GM18951 (cell line): ENCODE data around the gene PASD1.
"Not testable (repeated sequence)": the region's sequence is repeated elsewhere in the genome, so short reads cannot be mapped to it uniquely, and the experiment has no call there.

Source experiments
- POLR2A ChIP-seq: IDR thresholded peaks from 4 replicates; pipeline ENCODE4 v1.6.1; 2011; ENCODE audit warnings: mild to moderate bottlenecking; ENCODE audit not compliant: insufficient read length, insufficient read depth; ENCODE audit errors: extremely low read depth
- in situ Hi-C: fragments of 300-500 bp; cut with MboI; formaldehyde crosslinking; loops from one replicate; pipeline ENCODE4 v1.12.0; 2022; ENCODE audit warnings: low sequenced_read_pairs, mixed read lengths, inconsistent platforms; ENCODE audit not compliant: unreplicated experiment

The PASD1 gene, protein sequence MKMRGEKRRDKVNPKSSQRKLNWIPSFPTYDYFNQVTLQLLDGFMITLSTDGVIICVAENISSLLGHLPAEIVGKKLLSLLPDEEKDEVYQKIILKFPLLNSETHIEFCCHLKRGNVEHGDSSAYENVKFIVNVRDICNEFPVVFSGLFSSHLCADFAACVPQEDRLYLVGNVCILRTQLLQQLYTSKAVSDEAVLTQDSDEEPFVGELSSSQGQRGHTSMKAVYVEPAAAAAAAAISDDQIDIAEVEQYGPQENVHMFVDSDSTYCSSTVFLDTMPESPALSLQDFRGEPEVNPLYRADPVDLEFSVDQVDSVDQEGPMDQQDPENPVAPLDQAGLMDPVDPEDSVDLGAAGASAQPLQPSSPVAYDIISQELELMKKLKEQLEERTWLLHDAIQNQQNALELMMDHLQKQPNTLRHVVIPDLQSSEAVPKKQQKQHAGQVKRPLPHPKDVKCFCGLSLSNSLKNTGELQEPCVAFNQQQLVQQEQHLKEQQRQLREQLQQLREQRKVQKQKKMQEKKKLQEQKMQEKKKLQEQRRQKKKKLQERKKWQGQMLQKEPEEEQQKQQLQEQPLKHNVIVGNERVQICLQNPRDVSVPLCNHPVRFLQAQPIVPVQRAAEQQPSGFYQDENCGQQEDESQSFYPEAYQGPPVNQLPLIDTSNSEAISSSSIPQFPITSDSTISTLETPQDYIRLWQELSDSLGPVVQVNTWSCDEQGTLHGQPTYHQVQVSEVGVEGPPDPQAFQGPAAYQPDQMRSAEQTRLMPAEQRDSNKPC

DNA sequence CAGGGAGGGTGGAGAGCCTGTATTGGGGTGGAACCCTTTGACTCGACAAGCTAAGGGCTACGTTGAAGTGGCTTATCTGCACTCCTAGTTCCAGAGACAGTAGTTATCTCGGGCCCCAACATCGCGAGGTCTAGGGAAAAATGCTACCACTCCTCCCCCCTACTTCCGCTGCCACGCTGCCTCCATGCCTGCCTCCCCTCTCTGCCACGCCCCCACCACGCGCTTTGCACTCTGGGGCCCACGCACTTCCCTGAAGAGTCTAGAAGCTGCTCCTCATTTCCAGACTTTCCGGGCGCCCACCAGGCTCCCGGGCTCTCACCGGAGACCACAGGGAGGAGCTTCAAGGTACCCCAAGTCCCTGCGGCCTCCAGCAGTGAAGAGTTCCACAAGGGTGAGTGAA is at the start of gene PASD1:
TSS of gene PASD1 (plus strand) at position 227 of the 400 bp plus-strand sequence. CDS start 37,879 bp downstream, outside the sequence.
- no peak for TF ChIP-seq POLR2A
- in situ Hi-C loops = no loop called here

DNA sequence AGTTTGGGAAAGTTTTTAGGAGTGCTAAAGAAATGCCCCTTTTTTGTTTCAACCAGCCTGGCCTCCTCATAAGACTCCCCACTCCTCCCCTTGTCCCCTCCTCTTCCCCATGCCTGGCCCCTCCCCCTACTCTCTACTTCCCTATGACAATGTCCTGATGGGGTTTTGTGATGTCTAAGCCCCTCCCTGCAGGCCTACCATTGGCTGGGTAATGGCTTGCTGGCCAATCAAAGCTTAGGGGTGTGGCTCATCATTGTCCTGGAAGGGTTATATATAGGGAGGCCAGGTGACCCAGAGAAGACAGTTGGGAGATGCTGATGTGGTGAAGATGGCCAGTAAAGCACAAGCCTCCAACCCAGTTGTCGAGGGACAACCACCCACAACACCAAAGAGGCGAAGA is 48.2 kb upstream of the PASD1 start:
- in situ Hi-C loops = no loop called here
- TF ChIP-seq POLR2A = no peak

DNA sequence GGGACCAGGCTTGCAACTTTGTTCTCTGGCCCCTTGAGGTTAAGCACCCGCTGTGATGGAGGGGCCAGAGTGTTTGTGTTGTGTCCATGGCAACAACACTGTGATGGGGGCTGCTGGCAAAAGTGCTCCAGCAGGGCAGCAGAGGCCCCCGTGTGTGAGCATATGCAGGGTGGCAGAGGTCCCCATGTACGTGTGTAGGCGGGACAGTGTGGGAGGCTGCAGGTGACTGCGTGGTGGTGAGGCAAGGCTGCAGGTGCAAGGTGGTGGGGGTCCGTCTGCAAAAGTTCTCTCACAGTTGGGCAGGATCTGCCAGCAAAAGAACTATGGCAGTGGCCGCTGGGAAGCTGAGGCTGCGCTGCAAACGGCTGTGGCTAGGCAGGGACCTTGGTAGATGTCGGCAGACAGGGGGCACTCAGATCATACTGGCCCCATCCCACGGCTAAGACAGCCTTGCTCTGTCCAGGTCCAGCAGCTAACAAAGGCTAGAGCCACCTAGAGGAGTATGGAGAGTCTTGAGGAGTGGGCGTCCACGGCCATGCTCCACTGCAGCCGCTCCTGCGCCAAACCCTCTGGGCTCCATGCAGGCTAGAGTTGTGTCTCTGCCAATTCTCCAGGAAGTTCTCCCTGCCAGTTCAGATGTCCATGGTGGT is 46.8 kb upstream of the PASD1 start:
- in situ Hi-C loops = no loop called here
- no peak for TF ChIP-seq POLR2A

DNA sequence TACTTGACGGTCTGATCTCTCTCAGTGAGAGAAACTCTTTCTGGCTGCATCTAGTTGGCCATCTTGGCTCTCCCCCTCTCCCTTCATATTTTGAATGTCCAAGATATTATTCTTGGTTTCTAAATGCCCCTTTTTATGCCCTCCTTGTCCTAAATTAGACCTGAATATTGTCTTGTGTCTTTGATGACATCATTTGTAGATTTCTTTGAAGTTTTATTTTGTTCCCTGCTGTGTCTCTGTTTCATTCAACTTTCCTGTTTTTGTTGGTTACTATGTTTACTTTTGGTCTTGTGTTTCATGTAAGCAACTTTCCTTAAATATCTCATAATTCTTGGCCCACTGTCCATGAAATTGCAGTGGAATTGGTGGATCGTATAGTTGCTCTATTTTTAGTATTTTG is 46.1 kb upstream of the PASD1 start:
- in situ Hi-C loops = no loop called here
- TF ChIP-seq POLR2A = no peak

DNA sequence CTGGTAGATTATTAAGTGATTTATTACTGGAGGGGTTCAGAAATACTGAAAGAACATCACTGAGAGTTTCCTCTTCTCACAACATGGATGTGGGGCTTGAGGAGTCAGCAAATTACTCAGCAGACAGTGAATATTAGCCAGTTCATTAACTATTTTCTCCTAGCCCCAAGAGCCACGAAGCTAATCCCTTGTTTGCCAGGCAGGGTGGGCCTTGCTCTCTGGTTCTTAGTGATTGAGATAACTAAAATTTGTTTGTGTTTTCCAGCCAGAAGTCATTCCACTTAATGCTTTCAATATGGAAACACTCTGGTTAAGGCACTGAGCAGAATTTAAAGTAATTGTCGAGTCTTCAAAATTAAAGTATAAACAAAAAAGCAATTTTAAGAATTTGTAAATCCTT is 40.1 kb upstream of the PASD1 start:
- in situ Hi-C loops = no loop called here
- no peak for TF ChIP-seq POLR2A

DNA sequence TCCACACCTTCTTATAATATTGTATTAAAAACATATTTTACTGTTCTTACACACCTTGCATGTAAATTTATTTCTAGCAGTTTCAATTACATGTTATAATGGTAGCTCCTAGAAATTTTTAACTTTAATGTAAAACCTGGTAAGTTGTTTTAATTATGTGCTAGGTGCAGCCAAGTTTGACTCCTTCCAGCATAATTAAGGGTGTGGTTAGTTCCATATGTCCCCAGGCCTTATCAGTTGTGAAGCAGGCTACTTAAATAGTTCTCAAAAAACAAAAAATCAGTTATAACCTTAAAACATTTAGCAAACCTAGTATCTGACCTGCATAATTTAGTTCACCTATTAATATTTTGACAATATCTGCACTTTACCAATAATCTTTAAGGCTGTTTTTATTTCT is 26.9 kb upstream of the PASD1 start:
- in situ Hi-C loops = no loop called here

DNA sequence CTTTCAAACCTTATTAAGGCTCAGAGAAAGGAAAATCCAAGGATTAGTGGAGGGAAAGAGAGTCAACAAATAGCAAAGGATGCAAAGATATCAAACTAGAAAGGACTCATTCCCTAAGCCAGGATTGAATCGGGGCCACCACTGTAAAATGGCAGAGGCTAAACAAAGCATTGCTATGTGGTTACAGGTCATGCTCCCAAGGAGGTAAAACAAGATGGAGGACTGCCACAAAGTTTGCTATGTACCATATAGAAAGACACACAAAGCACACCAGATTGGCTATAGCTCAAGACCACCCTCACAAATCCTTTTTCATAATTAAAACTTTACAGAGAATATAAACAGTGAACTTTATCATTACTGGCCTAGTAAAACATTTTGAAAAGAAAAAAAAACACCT is 25.9 kb upstream of the PASD1 start:
- no peak for TF ChIP-seq POLR2A

More for the DNA sequence above, 26.9 kb upstream of the PASD1 start:
- TF ChIP-seq POLR2A = no peak

DNA sequence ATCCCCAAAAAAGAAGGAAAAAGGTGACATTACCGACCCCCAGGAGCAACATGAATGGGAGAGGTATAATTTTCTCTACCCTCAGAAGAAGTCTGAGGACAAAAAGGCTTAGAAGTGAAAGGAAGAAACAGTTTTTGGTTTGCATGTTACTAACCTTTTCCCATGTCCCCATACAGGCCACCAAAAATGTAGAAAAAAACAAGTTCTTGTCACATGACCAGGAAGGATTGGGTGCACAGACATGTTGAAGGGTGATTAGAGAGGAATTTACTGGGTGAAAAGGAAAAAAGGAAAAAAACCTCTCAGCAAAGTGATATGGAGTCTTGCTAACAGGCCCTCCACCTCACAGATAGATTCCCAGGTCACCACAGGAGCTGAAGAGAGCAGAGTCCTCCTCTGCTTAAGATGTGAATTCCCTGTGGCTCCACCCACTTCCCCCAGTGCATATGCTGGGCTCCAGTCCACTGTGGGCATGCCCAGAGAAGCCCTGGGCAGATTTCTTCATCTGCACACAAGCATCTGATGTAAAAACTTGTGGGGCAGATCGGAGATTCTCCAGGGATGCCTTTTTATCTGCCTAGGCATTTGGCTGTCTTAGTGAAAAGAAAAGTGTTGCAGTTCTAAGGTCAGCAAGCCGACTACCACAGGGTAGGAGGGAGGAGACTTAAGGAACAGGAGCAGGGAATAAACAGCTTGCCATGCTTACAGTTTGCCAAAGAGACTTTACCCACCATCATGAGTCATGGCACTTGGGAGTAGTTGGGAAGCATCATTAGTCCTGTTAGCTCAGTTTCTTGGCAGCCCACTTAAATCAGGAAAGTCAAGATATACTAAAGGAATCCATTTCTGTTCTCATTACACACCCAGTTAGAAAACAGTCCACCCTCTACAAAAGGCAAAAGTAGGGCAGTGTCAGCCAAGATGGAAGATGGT is 25.0 kb upstream of the PASD1 start:
- no peak for TF ChIP-seq POLR2A
- in situ Hi-C loops = no loop called here

More for the DNA sequence above, 25.9 kb upstream of the PASD1 start:
- in situ Hi-C loops = no loop called here

DNA sequence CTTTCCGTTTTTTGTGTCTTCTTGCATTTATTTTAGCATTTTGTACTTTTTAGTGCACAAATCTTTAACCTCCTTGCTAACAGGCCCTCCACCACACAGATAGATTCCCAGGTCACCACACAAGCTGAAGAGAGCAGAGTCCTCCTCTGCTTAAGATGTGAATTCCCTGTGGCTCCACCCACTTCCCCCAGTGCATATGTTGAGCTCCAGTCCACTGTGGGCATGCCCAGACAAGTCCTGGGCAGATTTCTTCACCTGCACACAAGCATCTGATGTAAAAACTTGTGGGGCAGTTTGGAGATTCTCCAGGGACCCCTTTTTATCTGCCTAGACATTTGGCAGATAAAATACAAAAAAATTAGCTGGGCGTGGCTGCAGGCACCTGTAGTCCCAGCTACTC is 19.8 kb upstream of the PASD1 start:
- TF ChIP-seq POLR2A = no peak
- in situ Hi-C loops = no loop called here

DNA sequence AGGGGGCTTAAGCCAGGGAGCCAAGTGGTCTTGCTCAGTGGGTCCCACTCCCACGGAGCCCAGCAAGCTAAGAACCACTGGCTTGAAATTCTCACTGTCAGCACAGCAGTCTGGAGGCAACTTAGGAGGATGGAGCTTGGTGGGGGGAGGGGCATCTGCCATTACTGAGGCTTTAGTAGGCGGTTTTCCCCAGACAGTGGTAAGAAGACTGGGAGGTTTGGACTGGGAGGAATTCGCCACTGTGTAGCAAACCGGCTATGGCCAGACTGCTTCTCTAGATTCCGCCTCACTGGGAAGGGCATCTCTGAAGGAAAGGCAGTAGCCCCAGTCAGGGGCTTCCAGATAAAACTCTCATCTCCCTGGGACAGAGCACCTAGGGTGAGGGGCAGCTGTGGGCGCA is 17.2 kb upstream of the PASD1 start:
- in situ Hi-C loops = not testable (repeated sequence)

DNA sequence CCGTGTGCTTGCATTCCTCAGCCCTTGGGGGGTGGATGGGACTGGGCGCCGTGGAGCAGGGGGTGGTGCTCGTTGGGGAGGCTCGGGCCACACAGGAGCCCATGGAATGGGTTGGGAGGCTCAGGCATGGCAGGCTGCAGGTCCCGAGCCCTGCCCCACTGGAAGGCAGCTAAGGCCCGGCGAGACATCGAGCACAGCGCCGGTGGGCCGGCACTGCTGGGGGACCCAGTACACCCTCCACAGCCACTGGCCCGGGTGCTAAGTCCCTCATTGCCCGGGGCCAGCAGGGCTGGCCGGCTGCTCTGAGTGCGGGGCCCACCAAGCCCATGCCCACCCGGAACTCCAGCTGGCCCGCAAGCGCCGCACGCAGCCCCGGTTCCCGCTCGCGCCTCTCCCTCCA is 12.3 kb upstream of the PASD1 start:
- in situ Hi-C loops = not testable (repeated sequence)

DNA sequence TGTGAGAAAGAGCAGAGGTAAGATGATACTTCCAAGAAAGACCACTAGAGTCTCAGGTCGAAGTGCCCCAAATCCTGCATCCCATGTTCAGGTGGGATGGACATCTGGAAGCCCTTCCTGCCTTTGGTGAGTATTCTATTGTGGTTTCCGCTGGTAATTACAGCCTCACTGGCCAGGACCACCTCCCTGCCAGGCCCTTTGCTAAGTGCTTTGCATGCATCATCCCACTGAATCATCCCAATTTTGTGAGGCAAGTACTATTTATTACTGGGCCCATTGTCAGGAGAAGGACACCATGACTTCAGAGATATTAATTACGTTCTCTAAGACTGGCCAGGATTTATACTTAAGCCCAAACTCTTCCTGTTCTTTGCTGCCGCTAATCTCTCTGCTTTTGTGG is 10.7 kb upstream of the PASD1 start:
- TF ChIP-seq POLR2A = no peak
- in situ Hi-C loops = no loop called here

DNA sequence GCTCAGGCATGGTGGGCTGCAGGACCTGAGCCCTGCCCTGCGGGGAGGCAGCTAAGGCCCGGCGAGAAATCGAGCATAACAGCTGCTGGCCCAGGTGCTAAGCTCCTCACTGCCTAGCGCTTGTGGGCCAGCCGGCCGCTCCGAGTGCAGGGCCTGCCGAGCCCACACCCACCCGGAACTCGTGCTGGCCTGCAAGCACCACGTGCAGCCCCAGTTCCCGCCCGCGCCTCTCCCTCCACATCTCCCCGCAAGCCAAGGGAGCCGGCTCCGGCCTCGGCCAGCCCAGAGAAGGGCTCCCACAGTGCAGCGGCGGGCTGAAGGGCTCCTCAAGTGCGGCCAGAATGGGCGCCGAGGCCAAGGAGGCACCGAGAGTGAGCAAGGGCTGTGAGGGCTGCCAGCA is 8.2 kb upstream of the PASD1 start:
- in situ Hi-C loops = not testable (repeated sequence)

DNA sequence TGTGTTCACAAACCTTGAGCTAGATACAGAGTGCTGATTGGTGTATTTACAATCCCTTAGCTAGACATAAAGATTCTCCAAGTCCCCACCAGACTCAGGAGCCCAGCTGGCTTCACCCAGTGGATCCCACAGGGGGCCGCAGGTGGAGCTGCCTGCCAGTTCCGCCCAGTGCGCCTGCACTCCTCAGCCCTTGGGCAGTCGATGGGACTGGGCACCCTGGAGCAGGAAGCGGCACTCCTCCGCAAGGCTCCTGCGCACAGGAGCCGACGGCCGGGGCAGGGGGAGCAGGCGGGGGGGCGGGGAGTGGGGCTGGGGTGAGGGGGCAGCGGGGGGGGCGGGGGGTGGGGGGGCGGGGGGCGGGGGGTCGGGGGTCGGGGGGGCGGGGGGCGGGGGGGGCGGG is 990 bp upstream of the PASD1 start:
- in situ Hi-C loops = not testable (repeated sequence)

DNA sequence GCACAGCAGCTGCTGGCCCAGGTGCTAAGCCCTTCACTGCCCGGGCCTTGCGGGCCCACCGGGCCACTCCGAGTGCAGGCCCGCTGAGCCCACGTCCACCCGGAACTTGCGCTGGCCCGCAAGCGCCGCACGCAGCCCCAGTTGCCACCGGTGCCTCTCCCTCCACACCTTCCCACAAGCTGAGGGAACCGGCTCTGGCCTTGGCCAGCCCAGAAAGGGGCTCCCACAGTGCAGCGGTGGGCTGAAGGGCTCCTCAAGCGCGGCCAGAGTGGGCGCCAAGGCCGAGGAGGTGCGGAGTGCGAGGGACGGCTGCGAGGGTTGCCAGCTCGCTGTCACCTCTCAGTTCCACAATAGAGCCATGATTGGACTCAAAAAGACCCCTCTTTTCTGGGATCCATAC is 472 bp upstream of the PASD1 start:
- in situ Hi-C loops = not testable (repeated sequence)
